IMR-90 (cell line): ENCODE measurements around the gene NOXRED1. TPM values are rescaled to one million over a fixed set of nuclear protein-coding genes. Genes with fewer than 3 reads are reported as not detected.

ENCODE experiments used
- ATAC-seq: fragments of 200-7000 bp; cut with Tn5 transposase; 2 replicates; pipeline ENCODE4 v1.9.1; 2020; ENCODE audit warnings: low read depth, mild to moderate bottlenecking, moderate library complexity
- BruUV-seq: library from RNA; stranded (reverse); fragments of 400-500 nt; replicated peaks from 2 replicates; lab custom pipeline; 2021; lab: Mats Ljungman, UMichigan
- CTCF ChIA-PET: fragments of 300-600 bp; formaldehyde crosslinking; extraction: SDS; loops from one replicate; lab custom pipeline; 2021; ENCODE audit warnings: antibody characterized with exemption; lab: Yijun Ruan, JAX
- POLR2A ChIA-PET: fragments of 300-600 bp; sonication (Branson Sonifier 250); formaldehyde crosslinking; loops from one replicate; lab custom pipeline; 2022; ENCODE audit warnings: antibody characterized with exemption; ENCODE audit not compliant: unreplicated experiment; lab: Charles Lee
- DNase-seq: peaks from one replicate; pipeline ENCODE4 v3.0.0; 2013
- H2AFZ ChIP-seq: replicated peaks from 2 replicates; pipeline ENCODE3; 2013; ENCODE audit warnings: low read length, mild to moderate bottlenecking; ENCODE audit not compliant: poor library complexity
- H2AK5ac ChIP-seq: 2 replicates; pipeline ENCODE4 v1.6.1; 2013; ENCODE audit warnings: low read depth, low read length, inconsistent platforms
- H2AK9ac ChIP-seq: replicated peaks from 2 replicates; pipeline ENCODE3; 2013; ENCODE audit warnings: mild to moderate bottlenecking, low read depth, low read length, moderate library complexity; ENCODE audit not compliant: poor library complexity
- H2BK120ac ChIP-seq: 2 replicates; pipeline ENCODE4 v1.6.1; 2013; ENCODE audit warnings: low read depth, low read length, inconsistent platforms
- H2BK15ac ChIP-seq: 3 replicates; pipeline ENCODE4 v1.6.1; 2013; ENCODE audit warnings: low read depth, low read length, inconsistent platforms
- H2BK20ac ChIP-seq: 2 replicates; pipeline ENCODE4 v1.6.1; 2013; ENCODE audit warnings: low read depth, mild to moderate bottlenecking, inconsistent platforms, low read length, moderate library complexity
- H2BK5ac ChIP-seq: 2 replicates; pipeline ENCODE4 v1.6.1; 2013; ENCODE audit warnings: mild to moderate bottlenecking, low read depth, low read length, inconsistent platforms; ENCODE audit not compliant: poor library complexity, severe bottlenecking
- H3K14ac ChIP-seq: replicated peaks from 2 replicates; pipeline ENCODE4 v1.6.1; 2013; ENCODE audit warnings: low read depth, low read length, inconsistent platforms
- H3K18ac ChIP-seq: 2 replicates; pipeline ENCODE4 v1.6.1; 2013; ENCODE audit warnings: low read depth, low read length, control low read depth
- H3K23ac ChIP-seq: 2 replicates; pipeline ENCODE4 v1.6.1; 2013; ENCODE audit warnings: low read depth, low read length, inconsistent platforms
- H3K27ac ChIP-seq: 2 replicates; pipeline ENCODE4 v1.5.1; 2013; ENCODE audit warnings: mild to moderate bottlenecking, control low read depth, low read length; ENCODE audit not compliant: insufficient read depth
- H3K27me3 ChIP-seq: 2 replicates; pipeline ENCODE4 v1.6.1; 2013; ENCODE audit warnings: low read length; ENCODE audit not compliant: control insufficient read depth, insufficient read depth
- H3K36me3 ChIP-seq: 2 replicates; pipeline ENCODE4 v1.6.1; 2013; ENCODE audit warnings: low read length, mixed read lengths; ENCODE audit not compliant: control insufficient read depth, insufficient read depth
- H3K4ac ChIP-seq: 2 replicates; pipeline ENCODE4 v1.6.1; 2013; ENCODE audit warnings: low read depth, low read length, inconsistent platforms
- H3K4me1 ChIP-seq: 2 replicates; pipeline ENCODE4 v1.6.1; 2013; ENCODE audit warnings: low read length, mixed read lengths; ENCODE audit not compliant: control insufficient read depth, insufficient read depth
- H3K4me2 ChIP-seq: 2 replicates; pipeline ENCODE4 v1.6.1; 2013; ENCODE audit warnings: low read depth, mild to moderate bottlenecking, control low read depth, low read length, moderate library complexity
- H3K4me3 ChIP-seq: 2 replicates; pipeline ENCODE4 v1.5.1; 2013; ENCODE audit warnings: low read depth, mild to moderate bottlenecking, control low read depth, low read length, moderate library complexity; ENCODE audit not compliant: insufficient read depth
- H3K56ac ChIP-seq: 2 replicates; pipeline ENCODE4 v1.6.1; 2013; ENCODE audit warnings: low read length, inconsistent platforms; ENCODE audit not compliant: insufficient read depth; ENCODE audit errors: extremely low read depth
- H3K79me1 ChIP-seq, 2 experiments: 2 replicates each; pipeline ENCODE4 v1.6.1; 2013; ENCODE audit warnings: low read length in 2 of 2, inconsistent platforms in 1 of 2, low read depth in 1 of 2
- H3K9ac ChIP-seq: 2 replicates; pipeline ENCODE4 v1.6.1; 2013; ENCODE audit warnings: low read depth, low read length, control low read depth
- H3K9me1 ChIP-seq: 2 replicates; pipeline ENCODE4 v1.6.1; 2013; ENCODE audit warnings: low read length, inconsistent platforms; ENCODE audit not compliant: insufficient read depth
- H3K9me3 ChIP-seq: 2 replicates; pipeline ENCODE4 v1.6.1; 2013; ENCODE audit warnings: low read length; ENCODE audit not compliant: control insufficient read depth, insufficient read depth
- H4K20me1 ChIP-seq: 2 replicates; pipeline ENCODE4 v1.6.1; 2013; ENCODE audit warnings: low read length, inconsistent platforms; ENCODE audit not compliant: insufficient read depth
- H4K5ac ChIP-seq: 2 replicates; pipeline ENCODE4 v1.6.1; 2013; ENCODE audit warnings: mild to moderate bottlenecking, low read depth, low read length, control low read depth
- H4K8ac ChIP-seq, 2 experiments: 2 replicates each; pipeline ENCODE4 v1.6.1; 2013; ENCODE audit warnings: low read depth in 2 of 2, low read length in 2 of 2, control low read depth in 1 of 2, inconsistent platforms in 1 of 2
- H4K91ac ChIP-seq: 2 replicates; pipeline ENCODE4 v1.6.1; 2013; ENCODE audit warnings: low read depth, low read length, inconsistent platforms; ENCODE audit not compliant: insufficient read depth
- BHLHE40 ChIP-seq: fragments of 150-350 bp; IDR thresholded peaks from 2 replicates; pipeline ENCODE4 v1.6.1; 2016; ENCODE audit warnings: mild to moderate bottlenecking, low read depth, low read length
- FOS ChIP-seq: fragments of 150-350 bp; IDR thresholded peaks from 2 replicates; pipeline ENCODE4 v1.6.1; 2016; ENCODE audit warnings: low read depth, low read length
- MAFK ChIP-seq: IDR thresholded peaks from 2 replicates; pipeline ENCODE4 v1.6.1; 2012; ENCODE audit warnings: low read depth, low read length, improper control_type of control experiment
- RCOR1 ChIP-seq: IDR thresholded peaks from 2 replicates; pipeline ENCODE4 v1.6.1; 2012; ENCODE audit warnings: mild to moderate bottlenecking, low read length, improper control_type of control experiment; ENCODE audit not compliant: insufficient replicate concordance
- WGBS, 2 experiments: methylation state at CpG; one replicate each; pipeline versions ENCODE4 v1.1.5 to v1.1.7; 2013; ENCODE audit warnings: missing lambda C conversion rate in 2 of 2; ENCODE audit not compliant: insufficient read length in 1 of 2; ENCODE audit errors: extremely low coverage in 2 of 2; 5-methylcytosine and 5-hydroxymethylcytosine counted together
- dilution Hi-C: fragments of 300-500 bp; cut with HindIII; formaldehyde crosslinking; loops from one replicate; pipeline ENCODE4 v1.14.3; 2018; ENCODE audit warnings: low sequenced_read_pairs; ENCODE audit not compliant: unreplicated experiment
- in situ Hi-C: fragments of 300-500 bp; cut with MboI; formaldehyde crosslinking; loops from 3 replicates; pipeline ENCODE4 v1.14.3; 2019; ENCODE audit warnings: low sequenced_read_pairs, inconsistent platforms, mixed read lengths
- intact Hi-C: fragments of 100-400 bp; cut with micrococcal nuclease; formaldehyde crosslinking; loops from 2 replicates; pipeline ENCODE4 v1.10.0; 2022
- polyA plus RNA-seq, 3 experiments: library from polyadenylated mRNA; depleted of rRNA; stranded (reverse); fragments of >200 nt; gene quantifications; 2 replicates each; pipeline ENCODE4 v1.2.3, GENCODE V29; 2012; ENCODE audit warnings: low replicate concordance in 1 of 3
- total RNA-seq: library from RNA; depleted of rRNA; stranded (reverse); fragments of >200 nt; gene quantifications from 2 replicates; pipeline ENCODE4 v1.2.3, GENCODE V29; 2012
- TF ChIP-seq, protein P1 (sequence below): fragments of 150-350 bp; IDR thresholded peaks from 2 replicates; pipeline ENCODE4 v1.6.1; 2017; ENCODE audit warnings: mild to moderate bottlenecking, antibody characterized with exemption, low read length, low read depth
- TF ChIP-seq, protein P2 (sequence below): fragments of 150-350 bp; IDR thresholded peaks from 2 replicates; pipeline ENCODE4 v1.6.1; 2016; ENCODE audit warnings: low read depth, mild to moderate bottlenecking, low read length, moderate library complexity, borderline replicate concordance

The NOXRED1 gene
- total and polyA plus RNA-seq, 2 of the 4 experiments (the other 2 are of a cell fraction), result under 0.01 to 0.14 TPM

DNA sequence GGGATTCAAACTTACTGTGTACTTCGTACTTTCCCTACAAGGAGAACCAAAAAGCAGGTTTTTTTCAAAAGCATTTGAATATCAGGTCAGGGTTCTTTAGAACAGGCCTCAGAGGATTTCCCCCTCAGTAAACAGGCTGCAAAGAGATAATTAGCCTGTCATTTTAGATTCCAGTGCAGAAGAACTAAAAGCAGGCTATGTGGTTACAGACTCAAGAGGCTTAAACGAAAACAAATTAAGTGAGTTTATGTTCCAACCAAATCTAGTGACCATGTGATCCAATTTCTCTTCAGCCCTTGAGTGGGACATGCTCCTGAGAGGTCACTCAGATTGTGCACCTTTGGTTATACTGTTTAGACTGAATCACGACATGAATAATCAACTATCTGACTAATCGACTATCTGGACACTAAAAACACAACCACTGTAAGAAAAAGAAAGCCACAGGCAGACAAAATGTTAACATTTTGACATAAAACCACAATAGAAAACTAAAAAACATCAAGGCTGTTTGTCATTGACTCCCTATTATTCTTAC is 51.0 kb downstream of the NOXRED1 start:
- CTCF ChIA-PET, result no interaction called here
- Histone ChIP-seq H4K91ac (no peak overlapping the region), H4K8ac (no peak overlapping the region), H2AK5ac (no peak overlapping the region), H3K36me3 (no peaks in the 10 kb centered on the region), H3K14ac (no peak overlapping the region), H3K18ac (no peak overlapping the region), H3K4me2 (peak overlapping the region; percentile 47), H2BK5ac (no peak overlapping the region), H2AFZ (no peak overlapping the region), H3K9ac (no peak overlapping the region), H3K27ac (no peak overlapping the region), H3K9me1 (peaks cover 3% of the 10 kb centered on the region), H2BK120ac (no peak overlapping the region), H3K56ac (no peak overlapping the region), H2AK9ac (no peak overlapping the region), H3K79me1 (peaks cover 7 to 13% of the 10 kb centered on the region in 2 experiments; a peak in 3 of 4 replicates), H3K4me1 (no peaks in the 10 kb centered on the region), H4K5ac (no peak overlapping the region), H3K9me3 (no peaks in the 10 kb centered on the region), H3K23ac (no peak overlapping the region), H2BK20ac (no peak overlapping the region), H3K4ac (no peak overlapping the region), H3K27me3 (peaks cover 6% of the 10 kb centered on the region), H4K20me1 (peaks cover 6% of the 10 kb centered on the region; the same call in 1 of the 2 replicates), H2BK15ac (no peak overlapping the region), H3K4me3 (no peak overlapping the region)
- in situ Hi-C loops, result no loop called here
- WGBS, 2 experiments, result 0% methylated on average over 1 of the region's 4 CpGs; no CpG with 5 or more reads in 1 of the 2 experiments
- POLR2A ChIA-PET, result no interaction called here
- intact Hi-C loops, result no loop called here
- TF ChIP-seq, protein P1, sequence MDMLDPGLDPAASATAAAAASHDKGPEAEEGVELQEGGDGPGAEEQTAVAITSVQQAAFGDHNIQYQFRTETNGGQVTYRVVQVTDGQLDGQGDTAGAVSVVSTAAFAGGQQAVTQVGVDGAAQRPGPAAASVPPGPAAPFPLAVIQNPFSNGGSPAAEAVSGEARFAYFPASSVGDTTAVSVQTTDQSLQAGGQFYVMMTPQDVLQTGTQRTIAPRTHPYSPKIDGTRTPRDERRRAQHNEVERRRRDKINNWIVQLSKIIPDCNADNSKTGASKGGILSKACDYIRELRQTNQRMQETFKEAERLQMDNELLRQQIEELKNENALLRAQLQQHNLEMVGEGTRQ, result peak; percentile 70
- no peak for TF ChIP-seq RCOR1
- peak; percentile 51 for TF ChIP-seq FOS
- TF ChIP-seq BHLHE40, result peak; percentile 64; the same call in 1 of the 2 replicates
- TF ChIP-seq MAFK, result peak; percentile 9; the same call in 1 of the 2 replicates
- TF ChIP-seq, protein P2, sequence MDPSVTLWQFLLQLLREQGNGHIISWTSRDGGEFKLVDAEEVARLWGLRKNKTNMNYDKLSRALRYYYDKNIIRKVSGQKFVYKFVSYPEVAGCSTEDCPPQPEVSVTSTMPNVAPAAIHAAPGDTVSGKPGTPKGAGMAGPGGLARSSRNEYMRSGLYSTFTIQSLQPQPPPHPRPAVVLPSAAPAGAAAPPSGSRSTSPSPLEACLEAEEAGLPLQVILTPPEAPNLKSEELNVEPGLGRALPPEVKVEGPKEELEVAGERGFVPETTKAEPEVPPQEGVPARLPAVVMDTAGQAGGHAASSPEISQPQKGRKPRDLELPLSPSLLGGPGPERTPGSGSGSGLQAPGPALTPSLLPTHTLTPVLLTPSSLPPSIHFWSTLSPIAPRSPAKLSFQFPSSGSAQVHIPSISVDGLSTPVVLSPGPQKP, result no peak
- dilution Hi-C loops, result no loop called here
- no TSS peak for BruUV-seq
- peak; percentile 88 for DNase-seq
- ATAC-seq, result peak; percentile 18
